GM21526 (cell line): ENCODE data around the gene ARG2.
A peak's percentile ranks its signal among the peaks of the same experiment; 100 is the strongest.
"Not testable (repeated sequence)": the region's sequence is repeated elsewhere in the genome, so short reads cannot be mapped to it uniquely, and the experiment has no call there.

Experiments
- ATAC-seq: cut with Tn5 transposase; IDR thresholded peaks from one replicate; pipeline ENCODE4 v1.9.1; 2021; ENCODE audit warnings: moderate library complexity; ENCODE audit not compliant: unreplicated experiment, low FRiP score

The ARG2 gene

GRCh38 chr14:67584978-67585377, 34.7 kb upstream of the ARG2 start:
- no peak for ATAC-seq

GRCh38 chr14:67586369-67586768, 33.4 kb upstream of the ARG2 start:
- no peak for ATAC-seq

GRCh38 chr14:67589204-67589770, 30.4 kb upstream of the ARG2 start:
- ATAC-seq = no peak

GRCh38 chr14:67593650-67594049, 26.1 kb upstream of the ARG2 start:
- not testable (repeated sequence) for ATAC-seq

- ATAC-seq = no peak
Measured at GRCh38 chr14:67595392-67595791, 24.3 kb upstream of the ARG2 start.

- peak; percentile 85 for ATAC-seq
Measured at GRCh38 chr14:67599698-67600561, 19.8 kb upstream of the ARG2 start, which contains the start of gene PIGH. Gene PIGH (minus strand): TSS chr14:67600268. CDS start chr14:67600203, 65 bp downstream.

- not testable (repeated sequence) for ATAC-seq
Measured at GRCh38 chr14:67600562-67600974, 19.2 kb upstream of the ARG2 start.

- ATAC-seq = no peak
Measured at GRCh38 chr14:67602076-67602475, 17.6 kb upstream of the ARG2 start.

GRCh38 chr14:67602995-67603545, 16.6 kb upstream of the ARG2 start:
- ATAC-seq = peak; percentile 60

GRCh38 chr14:67607646-67608045, 12.1 kb upstream of the ARG2 start:
- no peak for ATAC-seq

- ATAC-seq = no peak
Measured at GRCh38 chr14:67609642-67610310, 9.9 kb upstream of the ARG2 start.

GRCh38 chr14:67610491-67610890, 9.2 kb upstream of the ARG2 start:
- ATAC-seq = no peak

GRCh38 chr14:67618617-67619063, 1.1 kb upstream of the ARG2 start:
- ATAC-seq = no peak

- no peak for ATAC-seq
Measured at GRCh38 chr14:67620217-67620785, 581 bp downstream of the ARG2 start.

- no peak for ATAC-seq
Measured at GRCh38 chr14:67622675-67623074, 3.0 kb downstream of the ARG2 start.

- ATAC-seq = no peak
Measured at GRCh38 chr14:67623114-67623513, 3.4 kb downstream of the ARG2 start.

- ATAC-seq = not testable (repeated sequence)
Measured at GRCh38 chr14:67626131-67626530, 6.4 kb downstream of the ARG2 start.

GRCh38 chr14:67627519-67627918, 7.8 kb downstream of the ARG2 start:
- ATAC-seq = no peak

- ATAC-seq = no peak
Measured at GRCh38 chr14:67630186-67630585, 10.5 kb downstream of the ARG2 start.

GRCh38 chr14:67630938-67631337, 11.2 kb downstream of the ARG2 start:
- no peak for ATAC-seq
